Measurements from ENCODE around the gene HMCN2.

GRCh38 chr9:130239363-130239695 is 26.2 kb upstream of the HMCN2 start:
- TF ChIP-seq CTCF (conservative IDR thresholded peaks at IDR 0.05) (no peak), ZFX (IDR thresholded peaks at IDR 0.05) (no peak)
